ENCODE results near the gene GSAP. TPM values are rescaled to one million over a fixed set of nuclear protein-coding genes. Genes with fewer than 3 reads are reported as not detected.
A peak's percentile ranks its signal among the peaks of the same experiment; 100 is the strongest.

Gene GSAP
- total RNA-seq, 1 donor from 2014 or later, result 2.1 TPM

GRCh38 chr7:77327067-77327931, 88.8 kb downstream of the GSAP start:
- Mint-ChIP-seq H3K4me1 (peaks cover 5% of the 10 kb centered on the region), H3K4me3 (no peak overlapping the region), H3K27me3 (ENCODE audit: low read depth) (no peaks in the 10 kb centered on the region), H3K9me3 (no peaks in the 10 kb centered on the region), H3K27ac (ENCODE audit: unreplicated experiment) (no peak overlapping the region), H3K36me3 (ENCODE audit: low read depth) (no peaks in the 10 kb centered on the region)
- DNase-seq (ENCODE audit: low read depth, low spot score), result no peak
- TF ChIP-seq CTCF (conservative IDR thresholded peaks at IDR 0.05), result no peak

DNA sequence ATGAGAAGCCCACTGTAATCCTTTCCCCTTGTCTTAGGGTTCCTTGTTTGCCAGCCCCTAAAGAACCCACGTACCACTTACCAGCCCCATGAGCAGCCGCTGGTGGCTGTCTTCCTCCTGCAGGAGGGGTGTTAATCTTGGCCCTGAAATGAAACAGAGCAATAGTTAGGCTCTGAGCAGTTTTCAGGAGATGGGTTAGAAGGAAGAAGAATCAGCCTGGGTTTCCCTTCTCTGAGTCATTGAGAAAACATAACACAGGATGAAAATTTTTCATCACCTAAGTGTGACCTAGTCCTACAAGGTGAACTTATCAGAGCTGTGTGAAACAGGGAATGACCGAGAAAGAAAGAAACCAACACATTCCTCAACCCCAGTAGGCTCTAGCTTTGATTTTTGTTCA, 90.0 kb downstream of the GSAP start:
- no peak overlapping the region for H3K4me3 Mint-ChIP-seq
- H3K4me1 Mint-ChIP-seq, result peaks cover 6% of the 10 kb centered on the region
- H3K9me3 Mint-ChIP-seq, result no peaks in the 10 kb centered on the region
- no peaks in the 10 kb centered on the region for H3K27me3 Mint-ChIP-seq (ENCODE audit: low read depth)
- DNase-seq (ENCODE audit: low read depth, low spot score), result no peak
- H3K27ac Mint-ChIP-seq (ENCODE audit: unreplicated experiment), result no peak overlapping the region
- TF ChIP-seq CTCF (conservative IDR thresholded peaks at IDR 0.05), result no peak
- H3K36me3 Mint-ChIP-seq (ENCODE audit: low read depth), result no peaks in the 10 kb centered on the region

- no peak for TF ChIP-seq CTCF (conservative IDR thresholded peaks at IDR 0.05)
- DNase-seq (ENCODE audit: low read depth, low spot score), result no peak
- H3K4me3 Mint-ChIP-seq, result no peak overlapping the region
- no peak overlapping the region for H3K27ac Mint-ChIP-seq (ENCODE audit: unreplicated experiment)
- H3K36me3 Mint-ChIP-seq (ENCODE audit: low read depth), result peaks cover 2% of the 10 kb centered on the region
- H3K9me3 Mint-ChIP-seq, result peaks cover 2% of the 10 kb centered on the region
- no peaks in the 10 kb centered on the region for H3K27me3 Mint-ChIP-seq (ENCODE audit: low read depth)
- H3K4me1 Mint-ChIP-seq, result peaks cover 11% of the 10 kb centered on the region
Measured at GRCh38 chr7:77321300-77321699, 94.8 kb downstream of the GSAP start.

- Mint-ChIP-seq H3K9me3 (peaks cover 2% of the 10 kb centered on the region), H3K27me3 (ENCODE audit: low read depth) (no peaks in the 10 kb centered on the region), H3K4me1 (peaks cover 11% of the 10 kb centered on the region), H3K36me3 (ENCODE audit: low read depth) (peaks cover 2% of the 10 kb centered on the region), H3K27ac (ENCODE audit: unreplicated experiment) (peak overlapping the region; percentile 59), H3K4me3 (no peak overlapping the region)
- no peak for TF ChIP-seq CTCF (conservative IDR thresholded peaks at IDR 0.05)
- DNase-seq (ENCODE audit: low read depth, low spot score), result no peak
Measured at GRCh38 chr7:77320714-77321113, 95.4 kb downstream of the GSAP start.

DNA sequence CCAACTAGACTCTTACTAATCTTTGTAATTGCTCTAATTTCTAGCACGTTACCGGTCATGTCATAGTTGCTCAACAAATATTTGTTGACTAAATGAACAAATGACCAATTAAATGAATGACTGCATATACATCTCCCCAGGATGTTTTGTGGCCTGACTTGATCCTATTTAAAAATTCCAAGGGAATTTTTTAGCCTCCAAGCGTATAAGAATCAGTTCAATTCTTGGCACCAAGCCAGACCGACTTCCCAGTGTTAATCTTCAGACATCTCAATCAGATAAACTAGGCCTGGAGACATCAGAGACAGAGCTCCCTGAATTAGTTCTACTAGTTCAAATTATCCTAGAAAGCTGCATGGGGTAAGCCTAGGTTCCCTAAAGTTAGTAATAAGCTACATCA, 96.0 kb downstream of the GSAP start:
- H3K4me1 Mint-ChIP-seq, result peaks cover 11% of the 10 kb centered on the region
- no peaks in the 10 kb centered on the region for H3K27me3 Mint-ChIP-seq (ENCODE audit: low read depth)
- no peak for DNase-seq (ENCODE audit: low read depth, low spot score)
- H3K4me3 Mint-ChIP-seq, result no peak overlapping the region
- H3K36me3 Mint-ChIP-seq (ENCODE audit: low read depth), result peaks cover 2% of the 10 kb centered on the region
- no peak overlapping the region for H3K27ac Mint-ChIP-seq (ENCODE audit: unreplicated experiment)
- TF ChIP-seq CTCF (conservative IDR thresholded peaks at IDR 0.05), result no peak
- peaks cover 2% of the 10 kb centered on the region for H3K9me3 Mint-ChIP-seq

All from neural crest cell (in vitro differentiated cells).